HEK293 (cell line): Measurements from ENCODE around the gene ERCC5.

Experiments used
- CTCF ChIP-seq: fragments of 450-650 bp; formaldehyde crosslinking; IDR thresholded peaks from 2 replicates; pipeline ENCODE4 v1.5.1; 2016; ENCODE audit warnings: missing biosample characterization, missing genetic modification characterization
- ZNF549 ChIP-seq: fragments of 450-650 bp; IDR thresholded peaks from 2 replicates; pipeline ENCODE4 v1.5.1; 2018; ENCODE audit warnings: missing biosample characterization, missing genetic modification characterization, mild to moderate bottlenecking, inconsistent platforms, moderate library complexity

- TF ChIP-seq ZNF549 (no peak), CTCF (tag by site-specific recombination) (no peak)
These were observed 61.4 kb downstream of the ERCC5 start for GRCh38 chr13:102907016-102907756.
